HEK293 (cell line): Measurements from ENCODE around the gene C2CD5.

Experiments
- CTCF ChIA-PET: fragments of 350-600 bp; formaldehyde crosslinking; extraction: SDS; loops from one replicate; lab custom pipeline; 2021; ENCODE audit warnings: antibody characterized with exemption; lab: Yijun Ruan, JAX
- POLR2A ChIA-PET: fragments of 300-600 bp; formaldehyde crosslinking; extraction: SDS; loops from one replicate; lab custom pipeline; 2020; ENCODE audit warnings: antibody characterized with exemption, inconsistent platforms; lab: Yijun Ruan, JAX
- H3K27ac ChIP-seq: fragments of 200-500 bp; sonication (Bioruptor generic); 2 replicates; pipeline ENCODE4 v1.5.1; 2014; ENCODE audit warnings: low read depth, low read length, control low read depth, inconsistent platforms; ENCODE audit errors: extremely low read depth
- H3K36me3 ChIP-seq, 2 experiments: fragments of 200-500 bp in 1 of 2; sonication (Bioruptor generic) in 1 of 2; 1 replicate in 1 of 2; 2 replicates in 1 of 2; pipeline ENCODE4 v1.5.1; 2014 to 2017; ENCODE audit warnings: inconsistent platforms in 2 of 2, low read length in 2 of 2; ENCODE audit not compliant: control insufficient read depth in 2 of 2, insufficient read depth in 1 of 2
- H3K4me1 ChIP-seq: fragments of 200-500 bp; sonication (Bioruptor generic); 2 replicates; pipeline ENCODE4 v1.5.1; 2014; ENCODE audit warnings: mild to moderate bottlenecking, low read length, inconsistent platforms; ENCODE audit not compliant: control insufficient read depth, insufficient read depth
- H3K4me3 ChIP-seq: 2 replicates; pipeline ENCODE4 v1.5.1; 2011; ENCODE audit warnings: low read depth, mild to moderate bottlenecking, control low read depth, low read length, moderate library complexity
- H3K9me3 ChIP-seq: fragments of 200-500 bp; sonication (Bioruptor generic); 2 replicates; pipeline ENCODE4 v1.5.1; 2014; ENCODE audit warnings: low read depth, low read length, inconsistent platforms; ENCODE audit not compliant: control insufficient read depth, insufficient read depth
- GLI4 ChIP-seq: fragments of 450-650 bp; formaldehyde crosslinking; IDR thresholded peaks from 2 replicates; pipeline ENCODE4 v1.5.1; 2016; ENCODE audit warnings: missing biosample characterization, missing genetic modification characterization
- HOXA7 ChIP-seq: sonication (generic); formaldehyde crosslinking; IDR thresholded peaks from 2 replicates; pipeline ENCODE4 v1.8.1; 2022; ENCODE audit warnings: missing genetic modification reagents, borderline replicate concordance
- IKZF3 ChIP-seq: fragments of 450-650 bp; IDR thresholded peaks from 2 replicates; pipeline ENCODE4 v1.5.0; 2018; ENCODE audit warnings: missing biosample characterization, mild to moderate bottlenecking, missing genetic modification characterization, moderate library complexity
- KLF1 ChIP-seq: fragments of 450-650 bp; formaldehyde crosslinking; IDR thresholded peaks from 2 replicates; pipeline ENCODE4 v1.5.1; 2016; ENCODE audit warnings: missing biosample characterization, missing genetic modification characterization
- KLF10 ChIP-seq: fragments of 450-650 bp; IDR thresholded peaks from 2 replicates; pipeline ENCODE4 v1.5.1; 2018; ENCODE audit warnings: missing biosample characterization, mild to moderate bottlenecking, missing genetic modification characterization
- KLF7 ChIP-seq: fragments of 450-650 bp; formaldehyde crosslinking; IDR thresholded peaks from 2 replicates; pipeline ENCODE4 v1.5.1; 2016; ENCODE audit warnings: missing biosample characterization, missing genetic modification characterization, borderline replicate concordance
- MYNN ChIP-seq: fragments of 450-650 bp; formaldehyde crosslinking; IDR thresholded peaks from 2 replicates; pipeline ENCODE4 v1.5.1; 2016; ENCODE audit warnings: missing biosample characterization, missing genetic modification characterization, borderline replicate concordance
- SP7 ChIP-seq: fragments of 450-650 bp; formaldehyde crosslinking; IDR thresholded peaks from 2 replicates; pipeline ENCODE4 v1.5.1; 2016; ENCODE audit warnings: missing biosample characterization, missing genetic modification characterization
- TRIM28 ChIP-seq: IDR thresholded peaks from 2 replicates; pipeline ENCODE4 v1.6.1; 2011; ENCODE audit warnings: low read length, control low read depth, borderline replicate concordance
- YY2 ChIP-seq: fragments of 450-650 bp; formaldehyde crosslinking; IDR thresholded peaks from 2 replicates; pipeline ENCODE4 v1.5.1; 2016; ENCODE audit warnings: missing biosample characterization, missing genetic modification characterization
- ZBTB7A ChIP-seq: fragments of 450-650 bp; formaldehyde crosslinking; IDR thresholded peaks from 2 replicates; pipeline ENCODE4 v1.5.1; 2016; ENCODE audit warnings: low read depth, missing biosample characterization, missing genetic modification characterization
- ZFP41 ChIP-seq: fragments of 450-650 bp; formaldehyde crosslinking; IDR thresholded peaks from 2 replicates; pipeline ENCODE4 v1.5.1; 2016; ENCODE audit warnings: missing biosample characterization, missing genetic modification characterization, borderline replicate concordance
- ZFP69B ChIP-seq: fragments of 450-650 bp; formaldehyde crosslinking; IDR thresholded peaks from 2 replicates; pipeline ENCODE4 v1.5.1; 2016; ENCODE audit warnings: missing biosample characterization, missing genetic modification characterization
- ZNF112 ChIP-seq: fragments of 450-650 bp; formaldehyde crosslinking; IDR thresholded peaks from 2 replicates; pipeline ENCODE4 v1.5.0; 2017; ENCODE audit warnings: missing biosample characterization, missing genetic modification characterization
- ZNF133 ChIP-seq: fragments of 450-650 bp; formaldehyde crosslinking; IDR thresholded peaks from 2 replicates; pipeline ENCODE4 v1.5.1; 2016; ENCODE audit warnings: missing biosample characterization, missing genetic modification characterization
- ZNF140 ChIP-seq: fragments of 450-650 bp; formaldehyde crosslinking; IDR thresholded peaks from 2 replicates; pipeline ENCODE4 v1.5.1; 2016; ENCODE audit warnings: missing biosample characterization, missing genetic modification characterization
- ZNF169 ChIP-seq: fragments of 450-650 bp; formaldehyde crosslinking; IDR thresholded peaks from 2 replicates; pipeline ENCODE4 v1.5.1; 2016; ENCODE audit warnings: missing biosample characterization, missing genetic modification characterization
- ZNF23 ChIP-seq: fragments of 450-650 bp; formaldehyde crosslinking; IDR thresholded peaks from 2 replicates; pipeline ENCODE4 v1.5.1; 2016; ENCODE audit warnings: missing biosample characterization, missing genetic modification characterization, borderline replicate concordance
- ZNF24 ChIP-seq: fragments of 450-650 bp; formaldehyde crosslinking; IDR thresholded peaks from 2 replicates; pipeline ENCODE4 v1.5.1; 2016; ENCODE audit warnings: missing biosample characterization, missing genetic modification characterization
- ZNF266 ChIP-seq: fragments of 450-650 bp; formaldehyde crosslinking; IDR thresholded peaks from 2 replicates; pipeline ENCODE4 v1.5.1; 2016; ENCODE audit warnings: missing biosample characterization, missing genetic modification characterization, low read depth
- ZNF366 ChIP-seq: fragments of 450-650 bp; formaldehyde crosslinking; conservative IDR thresholded peaks from 2 replicates; pipeline ENCODE4 v1.5.1; 2016; ENCODE audit warnings: missing biosample characterization, missing genetic modification characterization
- ZNF514 ChIP-seq: fragments of 450-650 bp; formaldehyde crosslinking; IDR thresholded peaks from 2 replicates; pipeline ENCODE4 v1.5.1; 2016; ENCODE audit warnings: missing biosample characterization, missing genetic modification characterization
- ZNF600 ChIP-seq: fragments of 450-650 bp; formaldehyde crosslinking; IDR thresholded peaks from 2 replicates; pipeline ENCODE4 v1.5.1; 2016; ENCODE audit warnings: missing biosample characterization, missing genetic modification characterization
- ZNF660 ChIP-seq: fragments of 450-650 bp; IDR thresholded peaks from 2 replicates; pipeline ENCODE4 v1.5.1; 2018; ENCODE audit warnings: missing biosample characterization, mild to moderate bottlenecking, missing genetic modification characterization
- ZNF707 ChIP-seq: fragments of 450-650 bp; formaldehyde crosslinking; IDR thresholded peaks from 2 replicates; pipeline ENCODE4 v1.5.1; 2016; ENCODE audit warnings: missing biosample characterization, missing genetic modification characterization
- ZNF776 ChIP-seq: fragments of 450-650 bp; formaldehyde crosslinking; IDR thresholded peaks from 2 replicates; pipeline ENCODE4 v1.5.0; 2017; ENCODE audit warnings: missing biosample characterization, missing genetic modification characterization, borderline replicate concordance
- ZNF837 ChIP-seq: fragments of 450-650 bp; formaldehyde crosslinking; IDR thresholded peaks from 2 replicates; pipeline ENCODE4 v1.5.1; 2016; ENCODE audit warnings: missing biosample characterization, missing genetic modification characterization
- ZSCAN23 ChIP-seq: fragments of 450-650 bp; formaldehyde crosslinking; IDR thresholded peaks from 2 replicates; pipeline ENCODE4 v1.5.1; 2016; ENCODE audit warnings: missing biosample characterization, missing genetic modification characterization
- ZSCAN30 ChIP-seq: fragments of 450-650 bp; IDR thresholded peaks from 2 replicates; pipeline ENCODE4 v1.5.1; 2018; ENCODE audit warnings: missing biosample characterization, mild to moderate bottlenecking, missing genetic modification characterization, moderate library complexity
- TF ChIP-seq, protein P1 (sequence below): fragments of 450-650 bp; IDR thresholded peaks from 2 replicates; pipeline ENCODE4 v1.5.1; 2018; ENCODE audit warnings: missing biosample characterization, missing genetic modification characterization
- TF ChIP-seq, protein P2 (sequence below): fragments of 450-650 bp; IDR thresholded peaks from 2 replicates; pipeline ENCODE4 v1.5.1; 2018; ENCODE audit warnings: missing biosample characterization, mild to moderate bottlenecking, missing genetic modification characterization

The C2CD5 gene

DNA sequence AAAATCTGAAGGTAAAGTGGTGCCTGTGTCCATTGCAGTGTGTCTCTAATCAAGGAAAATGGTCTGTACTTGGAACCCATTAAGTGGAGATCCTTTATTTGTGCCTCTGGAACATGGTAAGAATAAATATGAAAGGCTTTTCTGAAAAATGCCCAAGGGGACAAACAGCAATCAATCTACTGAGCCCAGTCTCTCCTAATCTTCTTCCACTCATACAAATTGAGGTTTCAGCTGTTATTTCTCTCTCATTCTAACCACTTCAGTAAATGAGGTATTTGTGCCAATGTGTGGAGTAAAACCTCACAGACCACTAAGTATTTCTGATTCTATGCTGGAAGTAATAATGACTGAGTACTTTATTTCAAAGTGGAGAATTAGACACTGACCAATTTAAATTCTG is 127.5 kb downstream of the C2CD5 start:
- ChIA-PET CTCF (no interaction called here), POLR2A (no interaction called here)
- H3K36me3 ChIP-seq = no peaks in the 10 kb centered on the region
- H3K4me3 ChIP-seq = no peak overlapping the region
- H3K27ac ChIP-seq = no peak overlapping the region
- no peaks in the 10 kb centered on the region for H3K4me1 ChIP-seq
- H3K9me3 ChIP-seq = no peaks in the 10 kb centered on the region
- TF ChIP-seq ZNF600 (tag by site-specific recombination) (no peak), ZFP41 (no peak), ZNF140 (no peak), ZBTB7A (tag by site-specific recombination) (no peak), KLF7 (no peak), ZNF169 (tag by site-specific recombination) (no peak), ZFP69B (tag by site-specific recombination) (no peak), ZNF24 (tag by site-specific recombination) (no peak), IKZF3 (tag by site-specific recombination) (no peak), ZNF707 (tag by site-specific recombination) (no peak), ZNF837 (tag by site-specific recombination) (no peak), KLF10 (no peak), ZNF776 (tag by site-specific recombination) (no peak), ZNF366 (tag by site-specific recombination) (no peak)
- TF ChIP-seq, protein P1, sequence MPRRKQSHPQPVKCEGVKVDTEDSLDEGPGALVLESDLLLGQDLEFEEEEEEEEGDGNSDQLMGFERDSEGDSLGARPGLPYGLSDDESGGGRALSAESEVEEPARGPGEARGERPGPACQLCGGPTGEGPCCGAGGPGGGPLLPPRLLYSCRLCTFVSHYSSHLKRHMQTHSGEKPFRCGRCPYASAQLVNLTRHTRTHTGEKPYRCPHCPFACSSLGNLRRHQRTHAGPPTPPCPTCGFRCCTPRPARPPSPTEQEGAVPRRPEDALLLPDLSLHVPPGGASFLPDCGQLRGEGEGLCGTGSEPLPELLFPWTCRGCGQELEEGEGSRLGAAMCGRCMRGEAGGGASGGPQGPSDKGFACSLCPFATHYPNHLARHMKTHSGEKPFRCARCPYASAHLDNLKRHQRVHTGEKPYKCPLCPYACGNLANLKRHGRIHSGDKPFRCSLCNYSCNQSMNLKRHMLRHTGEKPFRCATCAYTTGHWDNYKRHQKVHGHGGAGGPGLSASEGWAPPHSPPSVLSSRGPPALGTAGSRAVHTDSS = no peak

DNA sequence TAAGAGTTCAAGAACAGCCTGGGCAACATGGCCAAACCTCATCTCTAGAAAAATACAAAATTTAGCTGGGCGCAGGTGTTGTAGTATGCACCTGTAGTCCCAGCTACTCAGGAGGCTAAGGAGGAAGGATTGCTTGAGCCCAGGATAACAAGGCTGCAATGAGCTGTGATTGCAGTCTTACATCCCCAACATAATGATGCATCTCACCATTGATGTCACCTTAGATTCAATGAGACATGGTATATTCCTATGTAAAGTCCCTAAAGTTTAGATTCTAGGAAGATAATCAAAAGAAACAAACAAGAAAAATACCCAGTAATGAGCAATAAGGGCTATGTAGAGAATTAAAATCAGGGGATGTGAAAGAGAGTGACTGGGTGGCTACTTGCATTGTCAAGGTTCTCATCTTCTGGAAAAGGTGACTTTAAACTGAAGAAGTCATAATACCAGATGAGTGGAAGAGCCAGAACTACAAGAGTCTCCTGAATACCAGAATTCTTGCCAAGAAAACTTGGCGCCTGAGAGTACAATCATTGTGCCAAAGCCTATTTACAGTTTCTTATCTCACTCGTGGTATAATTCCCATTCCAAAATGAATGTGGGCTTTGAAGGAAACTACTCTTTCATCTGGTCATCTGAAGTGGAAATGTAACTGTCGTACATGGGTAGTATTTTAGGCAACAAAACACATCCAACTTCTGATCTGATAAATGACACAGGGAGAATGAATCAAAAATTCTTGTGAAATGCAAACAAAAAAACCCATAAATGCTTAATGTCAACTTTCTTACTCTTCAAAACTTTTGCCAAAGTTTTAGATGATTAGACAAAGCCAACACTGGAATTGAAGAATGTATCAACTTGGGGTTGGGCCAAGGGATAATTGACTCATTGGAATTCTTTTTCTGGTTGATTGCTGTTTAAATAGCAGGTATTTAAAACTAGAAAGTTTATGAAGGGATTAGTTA is 128.7 kb downstream of the C2CD5 start:
- CTCF ChIA-PET = no interaction called here
- Histone ChIP-seq H3K4me3 (no peak overlapping the region), H3K36me3 (no peaks in the 10 kb centered on the region), H3K27ac (no peak overlapping the region), H3K9me3 (no peaks in the 10 kb centered on the region), H3K4me1 (no peaks in the 10 kb centered on the region)
- TF ChIP-seq ZNF169 (tag by site-specific recombination) (no peak), ZNF24 (tag by site-specific recombination) (no peak), ZSCAN23 (tag by site-specific recombination) (no peak), ZNF366 (tag by site-specific recombination) (no peak), HOXA7 (no peak), ZNF660 (no peak), SP7 (tag by site-specific recombination) (no peak), MYNN (tag by site-specific recombination) (no peak), ZNF266 (tag by site-specific recombination) (no peak)
- POLR2A ChIA-PET = no interaction called here

DNA sequence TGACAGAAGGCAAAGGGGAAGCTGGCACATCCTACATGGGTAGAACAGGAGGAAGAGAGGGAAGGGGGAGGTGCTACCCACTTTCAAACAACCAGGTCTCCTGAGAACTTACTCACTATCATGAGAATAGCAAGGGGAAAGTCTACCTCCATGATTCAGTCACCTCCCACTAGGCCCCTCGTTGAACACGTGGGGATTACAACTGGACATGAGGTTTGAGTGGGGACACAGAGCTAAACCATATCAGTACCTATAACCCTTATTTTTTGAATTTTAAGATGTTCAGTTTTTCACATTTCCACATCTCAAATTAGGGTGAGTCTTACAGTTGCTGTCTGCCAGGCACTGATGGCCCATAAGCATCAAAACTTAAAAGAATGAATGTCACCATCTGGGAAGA is 129.6 kb downstream of the C2CD5 start:
- H3K27ac ChIP-seq = no peak overlapping the region
- no peaks in the 10 kb centered on the region for H3K4me1 ChIP-seq
- H3K36me3 ChIP-seq = no peaks in the 10 kb centered on the region
- TF ChIP-seq ZSCAN30 (tag by site-specific recombination) = no peak
- TF ChIP-seq GLI4 = no peak
- TF ChIP-seq ZNF133 = no peak
- no peak for TF ChIP-seq KLF1 (tag by site-specific recombination)
- no peak for TF ChIP-seq ZNF514 (tag by site-specific recombination)
- TF ChIP-seq SP7 (tag by site-specific recombination) = no peak
- TF ChIP-seq TRIM28 = no peak
- TF ChIP-seq ZNF23 (tag by site-specific recombination) = no peak
- no peak for TF ChIP-seq YY2
- TF ChIP-seq, protein P2, sequence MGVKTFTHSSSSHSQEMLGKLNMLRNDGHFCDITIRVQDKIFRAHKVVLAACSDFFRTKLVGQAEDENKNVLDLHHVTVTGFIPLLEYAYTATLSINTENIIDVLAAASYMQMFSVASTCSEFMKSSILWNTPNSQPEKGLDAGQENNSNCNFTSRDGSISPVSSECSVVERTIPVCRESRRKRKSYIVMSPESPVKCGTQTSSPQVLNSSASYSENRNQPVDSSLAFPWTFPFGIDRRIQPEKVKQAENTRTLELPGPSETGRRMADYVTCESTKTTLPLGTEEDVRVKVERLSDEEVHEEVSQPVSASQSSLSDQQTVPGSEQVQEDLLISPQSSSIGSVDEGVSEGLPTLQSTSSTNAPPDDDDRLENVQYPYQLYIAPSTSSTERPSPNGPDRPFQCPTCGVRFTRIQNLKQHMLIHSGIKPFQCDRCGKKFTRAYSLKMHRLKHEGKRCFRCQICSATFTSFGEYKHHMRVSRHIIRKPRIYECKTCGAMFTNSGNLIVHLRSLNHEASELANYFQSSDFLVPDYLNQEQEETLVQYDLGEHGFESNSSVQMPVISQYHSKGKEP (tag by site-specific recombination) = no peak
- no peak for TF ChIP-seq ZNF112 (tag by site-specific recombination)
- no peak overlapping the region for H3K4me3 ChIP-seq
- CTCF ChIA-PET = no interaction called here
- POLR2A ChIA-PET = no interaction called here
- H3K9me3 ChIP-seq = no peaks in the 10 kb centered on the region
